Measurements from ENCODE around the gene LHX6.

DNA sequence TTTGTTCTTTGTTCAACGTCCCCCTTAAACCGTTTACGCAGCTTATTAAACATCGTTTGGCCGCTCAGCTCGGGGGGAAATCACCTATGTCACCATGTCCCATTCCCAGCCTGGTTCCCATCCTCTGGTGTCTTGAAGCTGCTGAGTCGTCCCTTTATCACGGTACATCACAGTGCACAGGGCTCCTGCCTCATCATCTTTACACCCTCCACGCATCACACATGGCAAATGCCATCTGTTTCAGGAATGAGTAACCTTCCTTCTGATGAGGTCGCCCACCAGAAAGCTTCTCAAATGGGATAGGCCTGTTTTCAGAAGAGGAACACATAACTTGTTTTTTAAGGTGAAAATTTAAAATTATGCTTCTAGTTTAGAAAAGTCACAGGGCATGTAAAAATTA is 7.9 kb upstream of the LHX6 start:
- TF ChIP-seq POLR2AphosphoS5 (IDR thresholded peaks at IDR 0.05) = no peak
- TF ChIP-seq, protein P1, sequence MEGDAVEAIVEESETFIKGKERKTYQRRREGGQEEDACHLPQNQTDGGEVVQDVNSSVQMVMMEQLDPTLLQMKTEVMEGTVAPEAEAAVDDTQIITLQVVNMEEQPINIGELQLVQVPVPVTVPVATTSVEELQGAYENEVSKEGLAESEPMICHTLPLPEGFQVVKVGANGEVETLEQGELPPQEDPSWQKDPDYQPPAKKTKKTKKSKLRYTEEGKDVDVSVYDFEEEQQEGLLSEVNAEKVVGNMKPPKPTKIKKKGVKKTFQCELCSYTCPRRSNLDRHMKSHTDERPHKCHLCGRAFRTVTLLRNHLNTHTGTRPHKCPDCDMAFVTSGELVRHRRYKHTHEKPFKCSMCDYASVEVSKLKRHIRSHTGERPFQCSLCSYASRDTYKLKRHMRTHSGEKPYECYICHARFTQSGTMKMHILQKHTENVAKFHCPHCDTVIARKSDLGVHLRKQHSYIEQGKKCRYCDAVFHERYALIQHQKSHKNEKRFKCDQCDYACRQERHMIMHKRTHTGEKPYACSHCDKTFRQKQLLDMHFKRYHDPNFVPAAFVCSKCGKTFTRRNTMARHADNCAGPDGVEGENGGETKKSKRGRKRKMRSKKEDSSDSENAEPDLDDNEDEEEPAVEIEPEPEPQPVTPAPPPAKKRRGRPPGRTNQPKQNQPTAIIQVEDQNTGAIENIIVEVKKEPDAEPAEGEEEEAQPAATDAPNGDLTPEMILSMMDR (IDR thresholded peaks at IDR 0.05) = no peak
- TF ChIP-seq EP300 (IDR thresholded peaks at IDR 0.05) = no peak
